IgD-negative memory B cell (primary cell): Measurements from ENCODE around the gene DNAH2. TPM values are rescaled to one million over a fixed set of nuclear protein-coding genes. Genes with fewer than 3 reads are reported as not detected.
A peak's percentile ranks its signal among the peaks of the same experiment; 100 is the strongest.

ENCODE experiments used
- H3K27ac Mint-ChIP-seq, 3 donors: one replicate each; pipeline ENCODE4 v1.8.0; 2020 to 2022; ENCODE audit warnings: mild to moderate bottlenecking in 3 of 3, mixed read lengths in 3 of 3, moderate library complexity in 1 of 3
- H3K27me3 Mint-ChIP-seq: one replicate; pipeline ENCODE4 v1.8.0; 2021; ENCODE audit warnings: mixed read lengths
- H3K36me3 Mint-ChIP-seq: one replicate; pipeline ENCODE4 v1.8.0; 2020; ENCODE audit warnings: mild to moderate bottlenecking, mixed read lengths
- H3K4me1 Mint-ChIP-seq, 3 donors: one replicate each; pipeline ENCODE4 v1.8.0; 2020 to 2022; ENCODE audit warnings: mixed read lengths in 3 of 3, mild to moderate bottlenecking in 1 of 3
- H3K4me3 Mint-ChIP-seq, 4 donors: one replicate each; pipeline ENCODE4 v1.8.0; 2020 to 2022; ENCODE audit warnings: mild to moderate bottlenecking in 4 of 4, mixed read lengths in 4 of 4, moderate library complexity in 3 of 4
- H3K9me3 Mint-ChIP-seq, 3 donors: one replicate each; pipeline ENCODE4 v1.8.0; 2020 to 2021; ENCODE audit warnings: mixed read lengths in 3 of 3, mild to moderate bottlenecking in 1 of 3
- polyA plus RNA-seq: library from polyadenylated mRNA; unstranded; fragments of 300-500 nt; fragmentation: Illumina TruSeq; gene quantifications from one replicate; pipeline ENCODE4 v1.2.3, GENCODE V29; 2021

The DNAH2 gene
- polyA plus RNA-seq, 1 donor from 2014 or later, result not detected

DNA sequence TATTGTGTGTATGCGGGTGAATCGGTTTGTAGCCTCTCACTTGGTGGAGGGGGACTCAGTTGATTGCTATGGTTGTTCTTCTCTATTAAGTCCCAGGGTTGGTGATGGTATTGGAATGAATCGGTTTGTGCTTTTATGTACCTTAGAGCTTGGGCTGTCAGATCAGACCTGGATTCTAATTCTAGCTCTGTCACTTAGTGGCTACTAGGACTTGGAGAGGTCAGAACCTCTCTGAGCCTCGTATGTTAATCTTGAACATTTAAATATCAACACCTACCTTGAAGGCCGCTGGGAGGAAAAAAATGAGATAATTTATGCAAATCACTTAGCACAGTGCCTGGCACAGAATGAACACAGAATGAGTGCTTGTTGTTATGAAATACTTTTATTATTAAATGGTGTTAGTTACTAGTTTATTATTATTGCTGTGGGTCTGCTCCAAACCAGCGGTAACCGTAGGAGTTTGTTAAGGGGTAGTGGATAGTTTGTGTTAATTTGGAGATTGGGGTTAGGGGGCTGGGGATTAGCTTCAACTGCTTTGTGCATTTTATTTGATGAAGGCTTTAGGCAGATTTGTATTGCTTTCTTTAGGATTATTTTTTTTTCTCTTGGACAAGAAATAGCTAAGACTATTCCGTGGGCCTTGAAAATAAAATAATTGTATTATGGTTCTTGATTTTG, 120.0 kb downstream of the DNAH2 start:
- Mint-ChIP-seq H3K4me1 (peaks cover 32 to 51% (median 44%) of the 10 kb centered on the region in 3 donors), H3K27ac (peak overlapping the region; percentile 95 to 100 (median 99)), H3K36me3 (no peaks in the 10 kb centered on the region)

DNA sequence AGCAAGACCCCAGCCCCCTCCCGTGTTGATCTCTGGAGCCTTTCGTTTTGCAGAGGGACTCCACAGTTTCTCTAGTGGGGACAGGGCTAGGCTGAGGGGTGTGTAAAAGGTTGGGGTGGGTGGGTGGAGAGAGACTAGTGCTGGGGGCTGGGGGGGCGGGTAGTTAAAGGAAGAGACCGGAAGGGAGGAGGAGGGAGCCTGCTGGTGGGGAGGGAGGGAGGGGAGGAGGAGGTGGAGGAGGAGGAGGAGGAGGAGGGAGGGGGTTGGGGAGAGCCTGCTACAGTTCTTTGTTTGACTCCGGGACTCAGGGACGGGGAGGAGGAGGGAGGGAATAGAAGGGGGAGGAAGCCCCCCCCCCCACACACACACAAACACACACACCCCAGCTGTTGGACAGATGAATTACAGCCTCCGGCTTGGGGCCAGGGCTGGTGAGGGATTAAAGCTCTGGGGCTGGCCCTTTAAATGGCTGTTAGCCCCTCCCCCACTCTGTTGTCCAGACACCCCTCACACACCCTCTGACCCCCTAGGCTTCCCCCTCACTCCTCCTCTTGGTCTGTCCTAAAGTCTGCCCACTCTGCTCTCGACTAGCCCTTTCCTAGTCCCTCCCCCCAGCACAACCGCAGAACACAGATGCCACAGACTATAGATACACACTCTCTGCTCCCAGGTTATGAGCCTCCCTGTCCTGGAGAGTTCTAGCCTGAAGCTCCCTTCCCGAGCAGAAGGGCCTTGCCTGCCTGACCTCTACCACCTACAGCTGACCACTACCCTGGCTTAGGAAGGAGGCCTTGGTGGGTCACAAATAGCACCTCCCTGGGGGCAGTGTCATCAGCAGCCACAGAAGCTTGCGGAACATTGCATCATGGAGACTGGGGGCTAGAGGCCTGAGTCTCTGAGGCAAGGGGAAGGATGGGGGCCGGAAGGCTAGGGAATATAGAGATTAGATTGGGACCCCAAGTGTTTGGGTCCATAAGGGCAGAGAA, 120.8 kb downstream of the DNAH2 start:
- H3K36me3 Mint-ChIP-seq, result no peaks in the 10 kb centered on the region
- peak overlapping the region; percentile 95 to 100 (median 99) for H3K27ac Mint-ChIP-seq
- H3K9me3 Mint-ChIP-seq, result no peaks in the 10 kb centered on the region
- peaks cover 31 to 52% (median 44%) of the 10 kb centered on the region in 3 donors for H3K4me1 Mint-ChIP-seq
- peak overlapping the region; percentile 73 to 100 (median 92) for H3K4me3 Mint-ChIP-seq
- peaks cover 4% of the 10 kb centered on the region for H3K27me3 Mint-ChIP-seq

More for the DNA sequence above, 120.0 kb downstream of the DNAH2 start:
- H3K4me3 Mint-ChIP-seq, result peak overlapping the region; percentile 73 to 100 (median 92)
- H3K9me3 Mint-ChIP-seq, result no peaks in the 10 kb centered on the region
- H3K27me3 Mint-ChIP-seq, result peaks cover 8% of the 10 kb centered on the region

DNA sequence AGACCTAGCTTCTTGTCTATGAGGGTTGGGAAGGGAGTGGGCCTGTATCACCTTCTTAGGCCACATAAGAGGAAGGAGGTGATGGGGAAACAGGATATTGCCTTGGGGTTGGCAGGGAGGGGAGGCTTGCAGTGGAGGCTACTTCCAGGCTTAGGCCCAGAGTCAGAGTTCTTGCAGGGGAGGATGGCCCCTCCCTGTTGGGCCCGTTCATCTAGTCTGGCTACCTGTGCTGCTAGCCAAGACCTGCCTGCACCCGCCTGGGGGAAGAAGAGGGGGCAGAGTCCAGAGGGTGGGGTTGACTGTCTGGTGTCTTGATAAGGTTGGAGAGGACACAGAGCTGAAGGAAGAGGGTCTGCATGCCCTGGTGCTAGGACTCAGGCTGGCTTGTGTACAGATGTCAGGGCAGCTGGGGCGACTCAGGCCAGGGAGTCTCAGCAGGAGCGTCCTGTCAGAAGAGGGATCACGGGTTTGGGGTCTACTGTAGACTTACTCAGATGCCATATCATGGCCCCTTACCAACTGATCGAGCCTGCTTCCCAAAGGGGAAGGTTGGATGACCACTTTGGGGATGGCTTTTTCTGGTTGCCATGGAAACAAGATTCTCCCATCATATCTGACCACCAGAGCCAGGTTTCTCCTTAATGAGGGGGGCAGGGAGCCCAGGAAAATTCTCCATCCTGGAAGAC, 121.8 kb downstream of the DNAH2 start:
- peaks cover 31 to 48% (median 44%) of the 10 kb centered on the region in 3 donors for H3K4me1 Mint-ChIP-seq

DNA sequence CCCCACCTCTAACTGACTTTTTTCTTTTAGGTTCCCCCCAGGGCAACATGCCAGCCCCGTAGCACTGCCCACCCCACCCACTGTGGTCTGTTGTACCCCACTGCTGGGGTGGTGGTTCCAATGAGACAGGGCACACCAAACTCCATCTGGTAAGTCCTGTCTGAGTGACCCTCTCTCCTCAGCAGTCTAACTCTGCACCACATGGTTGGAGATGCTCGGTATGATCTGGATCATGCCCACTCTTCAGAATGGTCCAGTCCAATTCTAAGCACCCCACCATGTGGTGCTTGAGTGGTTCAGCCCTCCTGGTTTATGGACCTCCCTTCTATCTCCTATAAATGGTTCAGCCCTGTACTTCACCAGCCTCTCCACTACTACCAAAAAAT, 122.3 kb downstream of the DNAH2 start:
- Mint-ChIP-seq H3K27me3 (peaks cover 1% of the 10 kb centered on the region), H3K27ac (peak overlapping the region; percentile 88 to 100 (median 93)), H3K36me3 (no peaks in the 10 kb centered on the region), H3K4me1 (peaks cover 31 to 48% (median 44%) of the 10 kb centered on the region in 3 donors), H3K9me3 (no peaks in the 10 kb centered on the region), H3K4me3 (peak overlapping the region in 3 of 4 donors; percentile 4 to 91 (median 44))

More for the DNA sequence above, 121.8 kb downstream of the DNAH2 start:
- Mint-ChIP-seq H3K36me3 (no peaks in the 10 kb centered on the region), H3K27ac (peak overlapping the region; percentile 88 to 100 (median 93)), H3K4me3 (peak overlapping the region in 2 of 4 donors; percentile 59 to 91), H3K9me3 (no peaks in the 10 kb centered on the region), H3K27me3 (peaks cover 1% of the 10 kb centered on the region)

DNA sequence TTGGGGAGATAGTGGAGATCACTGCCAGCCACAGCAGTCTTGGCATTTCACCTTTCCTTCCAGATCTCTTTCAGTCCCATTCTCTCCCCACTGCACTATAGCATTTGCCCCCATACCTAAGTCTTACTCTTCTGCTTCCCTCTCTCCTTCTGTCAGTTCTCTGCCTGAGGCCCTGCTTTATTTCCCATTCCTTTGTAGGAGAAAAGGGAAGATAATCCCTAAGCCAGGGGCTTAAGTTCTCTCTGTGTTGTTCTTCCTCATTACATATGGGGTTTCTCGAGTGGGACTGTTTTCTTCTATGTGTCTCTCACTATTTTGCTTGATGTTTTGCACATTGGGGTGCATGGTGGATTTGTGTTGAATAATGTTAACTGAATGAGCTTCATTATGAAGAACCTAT, 122.9 kb downstream of the DNAH2 start:
- no peaks in the 10 kb centered on the region for H3K36me3 Mint-ChIP-seq
- peaks cover 31 to 48% (median 44%) of the 10 kb centered on the region in 3 donors for H3K4me1 Mint-ChIP-seq
- peaks cover 1% of the 10 kb centered on the region for H3K27me3 Mint-ChIP-seq
- H3K4me3 Mint-ChIP-seq, result peak overlapping the region in 3 of 4 donors; percentile 73 to 96 (median 91)
- peak overlapping the region; percentile 93 to 100 (median 97) for H3K27ac Mint-ChIP-seq
- H3K9me3 Mint-ChIP-seq, result no peaks in the 10 kb centered on the region

DNA sequence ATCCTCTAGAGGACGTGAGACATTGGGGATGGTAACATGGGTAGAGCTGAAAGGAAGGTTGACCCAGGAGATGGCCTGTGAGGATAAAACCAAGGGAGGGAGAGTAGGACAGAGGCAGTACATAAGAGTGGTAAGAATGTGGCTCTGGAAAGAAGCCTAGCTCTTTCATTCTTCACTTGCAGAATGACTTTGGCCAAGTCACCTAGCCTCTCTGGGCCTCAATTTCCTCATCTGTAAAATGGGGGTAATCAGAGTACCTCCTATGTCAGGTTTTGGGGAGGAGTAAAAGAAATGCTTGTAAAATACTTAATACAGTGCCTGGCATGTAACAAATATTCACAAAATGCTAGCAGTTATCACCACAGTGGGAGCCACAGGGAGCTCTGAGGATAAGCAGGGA, 123.3 kb downstream of the DNAH2 start:
- peak overlapping the region; percentile 86 to 100 (median 94) for H3K4me3 Mint-ChIP-seq
- peak overlapping the region; percentile 93 to 100 (median 97) for H3K27ac Mint-ChIP-seq
- no peaks in the 10 kb centered on the region for H3K36me3 Mint-ChIP-seq
- H3K27me3 Mint-ChIP-seq, result peaks cover 1% of the 10 kb centered on the region
- peaks cover 31 to 50% (median 44%) of the 10 kb centered on the region in 3 donors for H3K4me1 Mint-ChIP-seq
- no peaks in the 10 kb centered on the region for H3K9me3 Mint-ChIP-seq

DNA sequence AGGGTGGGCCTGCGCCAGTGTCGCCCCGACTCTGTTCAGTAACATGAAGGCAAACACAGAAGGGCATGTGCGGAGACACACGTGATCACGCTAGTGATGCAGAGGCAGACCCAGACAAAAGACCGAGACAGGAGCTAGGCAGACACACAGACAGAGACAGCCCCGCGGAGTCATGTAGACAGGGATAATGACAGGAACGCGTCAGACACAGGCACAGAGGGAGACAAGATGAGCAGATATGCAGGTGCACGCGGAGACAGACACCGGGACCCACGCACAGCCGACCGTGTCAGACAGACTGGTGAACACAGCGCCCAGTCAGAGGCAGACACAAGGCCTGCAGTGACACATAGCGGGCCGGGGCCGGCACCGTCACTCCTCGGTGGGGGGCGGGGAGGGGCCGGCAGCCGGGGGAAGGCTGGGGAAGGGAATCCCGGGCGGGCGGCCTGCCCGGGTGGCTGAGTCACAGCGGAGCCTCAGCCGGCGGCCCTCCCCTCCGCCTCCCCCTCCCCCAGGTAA, 123.9 kb downstream of the DNAH2 start:
- H3K4me3 Mint-ChIP-seq, result peak overlapping the region; percentile 91 to 100 (median 98)
- no peaks in the 10 kb centered on the region for H3K36me3 Mint-ChIP-seq
- peaks cover 31 to 46% (median 41%) of the 10 kb centered on the region in 3 donors for H3K4me1 Mint-ChIP-seq
- no peaks in the 10 kb centered on the region for H3K9me3 Mint-ChIP-seq
- peak overlapping the region; percentile 93 to 100 (median 97) for H3K27ac Mint-ChIP-seq
- peaks cover 1% of the 10 kb centered on the region for H3K27me3 Mint-ChIP-seq

DNA sequence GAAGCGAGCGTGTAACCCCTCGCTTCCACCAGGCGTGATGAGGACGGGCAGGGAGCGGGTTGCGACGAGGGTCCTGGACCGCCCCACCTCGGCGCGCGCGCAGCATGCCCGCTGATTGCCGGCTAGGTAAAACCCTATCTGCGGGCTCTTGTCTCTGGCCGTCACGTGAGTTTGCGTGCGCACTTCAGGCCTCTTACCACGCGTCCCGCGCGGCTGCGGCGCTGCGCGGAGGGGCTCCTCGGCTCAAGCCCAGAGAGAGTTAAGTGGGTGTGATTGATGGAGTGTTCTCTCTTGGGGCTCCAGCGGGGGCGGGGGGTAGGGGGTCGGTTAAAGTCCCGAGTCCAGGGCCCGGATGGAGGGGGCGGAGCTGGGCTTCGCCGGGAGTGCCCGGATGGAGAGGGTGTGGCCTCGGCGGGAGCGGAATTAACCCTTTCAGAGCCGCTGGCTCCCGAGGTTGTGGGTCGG, 124.4 kb downstream of the DNAH2 start:
- H3K36me3 Mint-ChIP-seq, result no peaks in the 10 kb centered on the region
- H3K4me1 Mint-ChIP-seq, result peaks cover 29 to 42% (median 37%) of the 10 kb centered on the region in 3 donors
- peak overlapping the region; percentile 91 to 100 (median 98) for H3K4me3 Mint-ChIP-seq
- H3K27me3 Mint-ChIP-seq, result peaks cover 1% of the 10 kb centered on the region
- H3K9me3 Mint-ChIP-seq, result no peaks in the 10 kb centered on the region
- H3K27ac Mint-ChIP-seq, result peak overlapping the region; percentile 93 to 100 (median 100)

DNA sequence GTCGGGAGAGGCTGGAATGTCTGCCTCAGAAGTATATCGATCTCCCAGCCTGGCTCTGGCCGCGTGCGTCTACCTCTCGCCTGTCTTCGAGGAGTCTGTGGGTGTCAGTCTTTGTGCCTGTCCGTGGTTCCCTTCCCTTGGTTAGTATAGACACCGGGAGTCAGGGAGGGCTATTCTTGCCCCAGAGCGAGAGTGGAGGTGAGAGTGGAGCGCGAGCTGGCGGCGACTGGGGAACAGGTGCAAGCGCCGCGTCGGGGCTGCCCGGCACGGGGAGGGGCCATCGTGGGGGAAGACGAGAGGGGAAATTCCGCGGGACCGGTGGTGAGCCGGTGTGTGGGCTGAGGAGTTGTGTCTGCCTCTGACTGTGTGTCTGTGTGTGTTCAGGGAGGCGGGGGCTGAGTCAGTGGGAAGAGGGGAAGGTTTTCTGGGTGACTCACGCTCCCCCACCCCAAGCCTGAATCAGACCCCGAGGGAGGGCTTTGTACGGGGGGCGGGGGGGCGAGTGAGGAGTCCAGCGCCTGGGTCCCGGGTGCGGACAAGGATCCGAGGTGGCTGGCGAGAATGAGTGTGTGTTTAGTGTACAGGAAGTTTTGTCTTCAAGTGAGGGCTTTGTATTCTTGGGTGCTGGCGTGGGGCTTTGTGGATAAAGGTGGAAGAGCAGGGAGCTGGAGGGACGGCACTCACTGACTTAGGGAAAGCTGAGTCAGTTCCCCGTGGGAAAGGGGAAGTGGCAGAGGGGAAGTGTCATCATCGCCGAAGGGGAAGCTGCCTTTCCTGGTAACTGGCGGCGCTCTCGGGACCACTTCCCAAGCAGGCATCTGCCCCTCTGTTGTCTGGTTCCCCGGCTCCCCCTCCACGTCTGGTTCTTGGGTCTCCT, 125.1 kb downstream of the DNAH2 start:
- peaks cover 22 to 35% (median 31%) of the 10 kb centered on the region in 3 donors for H3K4me1 Mint-ChIP-seq
- H3K27me3 Mint-ChIP-seq, result peaks cover 1% of the 10 kb centered on the region
- no peaks in the 10 kb centered on the region for H3K36me3 Mint-ChIP-seq
- no peaks in the 10 kb centered on the region for H3K9me3 Mint-ChIP-seq
- peak overlapping the region; percentile 91 to 100 (median 98) for H3K4me3 Mint-ChIP-seq
- H3K27ac Mint-ChIP-seq, result peak overlapping the region; percentile 93 to 100 (median 100)

DNA sequence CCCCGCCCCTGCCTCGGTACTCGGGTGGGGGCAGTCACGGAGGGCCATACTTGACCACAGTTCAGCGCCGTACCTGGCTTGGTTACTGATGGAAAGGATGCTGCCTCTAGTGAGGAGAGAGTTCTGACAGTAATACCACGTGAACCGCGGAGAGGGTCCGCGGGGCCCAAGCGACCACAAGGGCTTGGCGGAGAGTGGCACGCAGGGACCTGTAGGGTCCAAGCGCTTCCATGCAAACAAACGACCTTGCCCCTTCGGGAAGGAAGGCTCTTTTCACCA, 125.7 kb downstream of the DNAH2 start:
- Mint-ChIP-seq H3K9me3 (no peaks in the 10 kb centered on the region), H3K4me3 (peak overlapping the region; percentile 91 to 100 (median 98)), H3K27ac (peak overlapping the region; percentile 93 to 100 (median 100)), H3K4me1 (peaks cover 20 to 32% (median 28%) of the 10 kb centered on the region in 3 donors), H3K27me3 (peaks cover 1% of the 10 kb centered on the region), H3K36me3 (no peaks in the 10 kb centered on the region)

DNA sequence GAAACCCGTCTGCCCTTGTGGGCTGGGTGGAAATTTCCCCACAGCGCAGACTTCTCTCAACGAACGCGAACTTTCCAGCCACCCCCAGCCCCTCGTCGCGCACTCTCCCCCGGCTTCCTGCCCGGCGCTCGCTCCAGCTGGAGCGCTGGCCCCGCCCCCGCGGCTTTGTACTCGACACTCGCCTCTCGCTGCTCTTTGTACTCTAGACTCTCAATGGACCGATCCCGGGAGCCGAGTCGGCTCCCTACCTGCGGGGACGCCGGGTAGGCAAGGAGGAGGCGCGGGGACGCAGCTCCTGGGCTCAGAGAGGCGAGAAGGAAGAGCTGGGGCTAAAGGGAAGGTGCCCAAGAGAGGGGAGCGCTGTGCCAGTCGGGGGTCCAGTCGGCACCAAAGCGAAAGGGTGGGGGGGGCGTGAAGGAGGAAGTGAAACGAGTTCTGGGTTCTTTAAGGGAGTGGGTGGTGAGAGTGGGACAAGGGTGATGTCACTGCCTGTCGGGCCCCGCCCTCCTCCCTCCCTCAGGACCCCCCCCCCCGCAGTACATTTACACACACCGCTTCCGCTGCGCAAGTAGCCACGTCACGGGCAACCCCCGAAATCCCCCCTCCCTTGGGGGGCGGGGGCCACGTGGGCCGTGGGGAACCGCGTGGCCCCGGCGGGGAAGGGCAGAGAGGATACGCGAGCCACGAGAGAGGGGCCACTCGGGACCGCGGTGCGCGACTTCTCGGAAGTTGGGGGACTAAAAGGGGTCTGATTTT, 126.2 kb downstream of the DNAH2 start:
- Mint-ChIP-seq H3K36me3 (no peaks in the 10 kb centered on the region), H3K4me1 (peaks cover 18 to 29% (median 24%) of the 10 kb centered on the region in 3 donors), H3K4me3 (peak overlapping the region; percentile 91 to 100 (median 98)), H3K27me3 (peaks cover 1% of the 10 kb centered on the region), H3K9me3 (no peaks in the 10 kb centered on the region), H3K27ac (peak overlapping the region; percentile 93 to 100 (median 100))

DNA sequence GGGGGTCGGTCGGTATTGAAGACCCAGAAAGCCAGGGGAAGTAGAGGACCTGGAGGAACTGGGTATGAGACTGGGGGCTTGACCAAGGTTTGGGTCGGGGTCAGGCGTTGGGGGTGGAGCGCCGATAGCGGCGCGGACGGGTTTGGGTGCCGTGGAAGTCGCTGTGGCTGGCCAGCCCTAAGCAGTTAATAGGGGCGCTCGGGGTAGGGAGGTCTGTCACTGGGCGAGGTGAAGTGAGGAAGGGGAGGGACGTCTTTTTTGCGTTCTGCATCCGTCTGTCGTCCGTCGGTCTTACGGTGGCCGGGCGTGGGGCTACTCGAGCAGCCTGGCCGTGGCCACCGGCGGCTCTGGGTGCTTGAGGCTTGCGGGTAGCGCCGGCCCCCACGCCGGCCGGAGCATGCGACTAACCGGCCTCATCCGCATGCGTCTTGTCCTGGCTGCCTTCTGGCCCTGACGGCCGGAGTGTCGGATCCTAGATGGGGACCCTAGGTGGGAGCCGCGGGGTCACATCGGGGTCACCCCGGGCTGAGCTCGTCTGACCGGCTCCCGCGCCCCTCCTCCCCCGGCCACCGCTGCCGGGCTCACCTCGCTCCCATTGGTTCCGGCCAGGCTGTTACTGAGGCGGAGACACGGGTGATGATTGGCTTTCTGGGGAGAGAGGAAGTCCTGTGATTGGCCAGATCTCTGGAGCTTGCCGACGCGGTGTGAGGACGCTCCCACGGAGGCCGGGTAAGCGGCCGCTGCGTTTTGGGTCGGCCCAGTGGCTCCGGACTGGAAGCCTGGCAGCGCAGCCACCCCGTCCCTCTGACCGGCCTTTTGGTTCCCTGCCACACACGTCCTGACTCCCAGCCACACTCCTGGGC, 127.0 kb downstream of the DNAH2 start:
- Mint-ChIP-seq H3K4me3 (peak overlapping the region; percentile 91 to 100 (median 98)), H3K4me1 (peaks cover 17 to 22% (median 17%) of the 10 kb centered on the region in 3 donors), H3K36me3 (no peaks in the 10 kb centered on the region), H3K27ac (peak overlapping the region; percentile 93 to 100 (median 100)), H3K27me3 (peaks cover 1% of the 10 kb centered on the region), H3K9me3 (no peaks in the 10 kb centered on the region)
